HEK293 (cell line): ENCODE measurements around the gene LINGO1.
A peak's percentile ranks its signal among the peaks of the same experiment; 100 is the strongest.

Experiments
- MYNN ChIP-seq: fragments of 450-650 bp; formaldehyde crosslinking; IDR thresholded peaks from 2 replicates; pipeline ENCODE4 v1.5.1; 2016; ENCODE audit warnings: missing biosample characterization, missing genetic modification characterization, borderline replicate concordance
- MZF1 ChIP-seq: fragments of 450-650 bp; formaldehyde crosslinking; IDR thresholded peaks from 2 replicates; pipeline ENCODE4 v1.5.1; 2017; ENCODE audit warnings: missing biosample characterization, missing genetic modification characterization, borderline replicate concordance
- ZBTB17 ChIP-seq: fragments of 450-650 bp; formaldehyde crosslinking; IDR thresholded peaks from 2 replicates; pipeline ENCODE4 v1.5.1; 2016; ENCODE audit warnings: missing biosample characterization, missing genetic modification characterization
- ZFHX2 ChIP-seq: fragments of 450-650 bp; formaldehyde crosslinking; conservative IDR thresholded peaks from 2 replicates; pipeline ENCODE4 v1.5.1; 2016; ENCODE audit warnings: missing biosample characterization, missing genetic modification characterization
- ZFP69B ChIP-seq: fragments of 450-650 bp; formaldehyde crosslinking; IDR thresholded peaks from 2 replicates; pipeline ENCODE4 v1.5.1; 2016; ENCODE audit warnings: missing biosample characterization, missing genetic modification characterization
- ZIC2 ChIP-seq: fragments of 450-650 bp; formaldehyde crosslinking; IDR thresholded peaks from 2 replicates; pipeline ENCODE4 v1.5.1; 2016; ENCODE audit warnings: missing biosample characterization, missing genetic modification characterization
- ZNF138 ChIP-seq: fragments of 450-650 bp; formaldehyde crosslinking; IDR thresholded peaks from 2 replicates; pipeline ENCODE4 v1.5.1; 2016; ENCODE audit warnings: missing biosample characterization, missing genetic modification characterization, borderline replicate concordance
- ZNF146 ChIP-seq: fragments of 450-650 bp; formaldehyde crosslinking; IDR thresholded peaks from 2 replicates; pipeline ENCODE4 v1.5.1; 2016; ENCODE audit warnings: missing biosample characterization, missing genetic modification characterization
- ZNF174 ChIP-seq: fragments of 450-650 bp; formaldehyde crosslinking; IDR thresholded peaks from 2 replicates; pipeline ENCODE4 v1.5.0; 2017; ENCODE audit warnings: missing biosample characterization, mild to moderate bottlenecking, missing genetic modification characterization
- ZNF223 ChIP-seq: fragments of 450-650 bp; formaldehyde crosslinking; IDR thresholded peaks from 2 replicates; pipeline ENCODE4 v1.5.1; 2016; ENCODE audit warnings: missing biosample characterization, missing genetic modification characterization
- ZNF239 ChIP-seq: fragments of 450-650 bp; formaldehyde crosslinking; IDR thresholded peaks from 2 replicates; pipeline ENCODE4 v1.5.1; 2016; ENCODE audit warnings: missing biosample characterization, missing genetic modification characterization
- ZNF266 ChIP-seq: fragments of 450-650 bp; formaldehyde crosslinking; IDR thresholded peaks from 2 replicates; pipeline ENCODE4 v1.5.1; 2016; ENCODE audit warnings: missing biosample characterization, missing genetic modification characterization, low read depth
- ZNF529 ChIP-seq: fragments of 450-650 bp; formaldehyde crosslinking; IDR thresholded peaks from 2 replicates; pipeline ENCODE4 v1.5.1; 2017; ENCODE audit warnings: missing genetic modification characterization, missing biosample characterization; ENCODE audit not compliant: insufficient replicate concordance
- ZNF596 ChIP-seq: fragments of 450-650 bp; IDR thresholded peaks from 2 replicates; pipeline ENCODE4 v1.5.0; 2018; ENCODE audit warnings: missing biosample characterization, mild to moderate bottlenecking, missing genetic modification characterization, moderate library complexity
- ZNF658 ChIP-seq: fragments of 450-650 bp; formaldehyde crosslinking; IDR thresholded peaks from 2 replicates; pipeline ENCODE4; 2016; ENCODE audit warnings: missing biosample characterization, missing genetic modification characterization
- ZNF670 ChIP-seq: fragments of 450-650 bp; formaldehyde crosslinking; IDR thresholded peaks from 2 replicates; pipeline ENCODE4 v1.5.1; 2016; ENCODE audit warnings: missing biosample characterization, missing genetic modification characterization, low read depth
- ZNF837 ChIP-seq: fragments of 450-650 bp; formaldehyde crosslinking; IDR thresholded peaks from 2 replicates; pipeline ENCODE4 v1.5.1; 2016; ENCODE audit warnings: missing biosample characterization, missing genetic modification characterization
- TF ChIP-seq, protein P1 (sequence below): fragments of 450-650 bp; formaldehyde crosslinking; IDR thresholded peaks from 2 replicates; pipeline ENCODE4 v1.5.1; 2016; ENCODE audit warnings: missing biosample characterization, missing genetic modification characterization
- TF ChIP-seq, protein P2 (sequence below): fragments of 450-650 bp; formaldehyde crosslinking; conservative IDR thresholded peaks from 2 replicates; pipeline ENCODE4 v1.5.1; 2016; ENCODE audit warnings: low read depth, missing biosample characterization, missing genetic modification characterization
- TF ChIP-seq, protein P3 (sequence below): fragments of 450-650 bp; formaldehyde crosslinking; optimal IDR thresholded peaks from 2 replicates; pipeline ENCODE3; 2016; ENCODE audit warnings: missing biosample characterization, mild to moderate bottlenecking, missing genetic modification characterization
- TF ChIP-seq, protein P4 (sequence below): fragments of 450-650 bp; formaldehyde crosslinking; IDR thresholded peaks from 2 replicates; pipeline ENCODE4 v1.5.1; 2016; ENCODE audit warnings: missing biosample characterization, missing genetic modification characterization
- TF ChIP-seq, protein P5 (sequence below): fragments of 450-650 bp; formaldehyde crosslinking; IDR thresholded peaks from 2 replicates; pipeline ENCODE4 v1.5.1; 2016; ENCODE audit warnings: missing biosample characterization, missing genetic modification characterization

LINGO1 gene

DNA sequence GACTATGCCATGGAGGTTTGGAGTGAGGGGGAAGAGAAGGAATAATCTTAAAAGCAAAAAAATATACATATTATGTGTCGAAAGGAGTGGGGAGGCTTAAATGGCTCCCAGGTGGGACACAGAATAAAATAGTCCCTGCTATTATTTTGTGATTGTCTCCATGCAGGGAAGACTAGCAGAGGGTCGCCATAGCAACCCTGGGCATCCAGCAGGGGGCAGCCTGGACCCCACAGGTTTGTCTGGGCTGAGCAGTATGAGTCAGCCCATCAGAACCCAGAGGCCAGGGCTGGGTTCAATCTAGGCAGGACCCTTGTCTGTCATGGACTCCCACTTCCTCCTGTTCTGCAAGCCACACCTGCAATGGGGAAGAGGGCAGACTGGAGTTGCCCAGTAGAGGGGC is 17.6 kb upstream of the LINGO1 start (continued):
- TF ChIP-seq ZNF670 (no peak), ZNF529 (tag by site-specific recombination) (no peak), ZFP69B (tag by site-specific recombination) (no peak), ZNF266 (tag by site-specific recombination) (no peak), ZNF837 (tag by site-specific recombination) (no peak), ZNF223 (tag by site-specific recombination) (no peak), MZF1 (tag by site-specific recombination) (no peak), ZNF138 (tag by site-specific recombination) (no peak), ZNF174 (tag by site-specific recombination) (no peak), ZNF658 (tag by site-specific recombination) (no peak), ZFHX2 (no peak), ZNF596 (tag by site-specific recombination) (no peak), ZIC2 (no peak), MYNN (tag by site-specific recombination) (peak; percentile 15; the same call in 1 of the 2 replicates), ZNF146 (tag by site-specific recombination) (no peak), ZNF239 (tag by site-specific recombination) (no peak), ZBTB17 (tag by site-specific recombination) (0 out of 2 replicates have a peak, but pooled peaks have one; percentile 24)
- TF ChIP-seq, protein P1, sequence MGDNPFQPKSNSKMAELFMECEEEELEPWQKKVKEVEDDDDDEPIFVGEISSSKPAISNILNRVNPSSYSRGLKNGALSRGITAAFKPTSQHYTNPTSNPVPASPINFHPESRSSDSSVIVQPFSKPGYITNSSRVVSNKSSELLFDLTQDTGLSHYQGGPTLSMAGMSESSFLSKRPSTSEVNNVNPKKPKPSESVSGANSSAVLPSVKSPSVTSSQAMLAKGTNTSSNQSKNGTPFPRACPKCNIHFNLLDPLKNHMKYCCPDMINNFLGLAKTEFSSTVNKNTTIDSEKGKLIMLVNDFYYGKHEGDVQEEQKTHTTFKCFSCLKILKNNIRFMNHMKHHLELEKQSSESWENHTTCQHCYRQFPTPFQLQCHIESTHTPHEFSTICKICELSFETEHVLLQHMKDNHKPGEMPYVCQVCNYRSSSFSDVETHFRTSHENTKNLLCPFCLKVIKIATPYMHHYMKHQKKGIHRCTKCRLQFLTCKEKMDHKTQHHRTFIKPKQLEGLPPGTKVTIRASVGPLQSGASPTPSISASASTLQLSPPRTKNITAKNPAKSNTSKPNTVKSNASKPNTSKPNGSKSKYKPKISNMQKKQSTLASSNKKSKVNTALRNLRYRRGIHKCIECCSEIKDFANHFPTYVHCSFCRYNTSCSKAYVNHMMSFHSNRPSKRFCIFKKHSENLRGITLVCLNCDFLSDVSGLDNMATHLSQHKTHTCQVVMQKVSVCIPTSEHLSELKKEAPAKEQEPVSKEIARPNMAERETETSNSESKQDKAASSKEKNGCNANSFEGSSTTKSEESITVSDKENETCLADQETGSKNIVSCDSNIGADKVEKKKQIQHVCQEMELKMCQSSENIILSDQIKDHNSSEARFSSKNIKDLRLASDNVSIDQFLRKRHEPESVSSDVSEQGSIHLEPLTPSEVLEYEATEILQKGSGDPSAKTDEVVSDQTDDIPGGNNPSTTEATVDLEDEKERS (tag by site-specific recombination) = no peak
- TF ChIP-seq, protein P2, sequence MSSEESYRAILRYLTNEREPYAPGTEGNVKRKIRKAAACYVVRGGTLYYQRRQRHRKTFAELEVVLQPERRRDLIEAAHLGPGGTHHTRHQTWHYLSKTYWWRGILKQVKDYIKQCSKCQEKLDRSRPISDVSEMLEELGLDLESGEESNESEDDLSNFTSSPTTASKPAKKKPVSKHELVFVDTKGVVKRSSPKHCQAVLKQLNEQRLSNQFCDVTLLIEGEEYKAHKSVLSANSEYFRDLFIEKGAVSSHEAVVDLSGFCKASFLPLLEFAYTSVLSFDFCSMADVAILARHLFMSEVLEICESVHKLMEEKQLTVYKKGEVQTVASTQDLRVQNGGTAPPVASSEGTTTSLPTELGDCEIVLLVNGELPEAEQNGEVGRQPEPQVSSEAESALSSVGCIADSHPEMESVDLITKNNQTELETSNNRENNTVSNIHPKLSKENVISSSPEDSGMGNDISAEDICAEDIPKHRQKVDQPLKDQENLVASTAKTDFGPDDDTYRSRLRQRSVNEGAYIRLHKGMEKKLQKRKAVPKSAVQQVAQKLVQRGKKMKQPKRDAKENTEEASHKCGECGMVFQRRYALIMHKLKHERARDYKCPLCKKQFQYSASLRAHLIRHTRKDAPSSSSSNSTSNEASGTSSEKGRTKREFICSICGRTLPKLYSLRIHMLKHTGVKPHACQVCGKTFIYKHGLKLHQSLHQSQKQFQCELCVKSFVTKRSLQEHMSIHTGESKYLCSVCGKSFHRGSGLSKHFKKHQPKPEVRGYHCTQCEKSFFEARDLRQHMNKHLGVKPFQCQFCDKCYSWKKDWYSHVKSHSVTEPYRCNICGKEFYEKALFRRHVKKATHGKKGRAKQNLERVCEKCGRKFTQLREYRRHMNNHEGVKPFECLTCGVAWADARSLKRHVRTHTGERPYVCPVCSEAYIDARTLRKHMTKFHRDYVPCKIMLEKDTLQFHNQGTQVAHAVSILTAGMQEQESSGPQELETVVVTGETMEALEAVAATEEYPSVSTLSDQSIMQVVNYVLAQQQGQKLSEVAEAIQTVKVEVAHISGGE (tag by site-specific recombination) = no peak
- TF ChIP-seq, protein P3, sequence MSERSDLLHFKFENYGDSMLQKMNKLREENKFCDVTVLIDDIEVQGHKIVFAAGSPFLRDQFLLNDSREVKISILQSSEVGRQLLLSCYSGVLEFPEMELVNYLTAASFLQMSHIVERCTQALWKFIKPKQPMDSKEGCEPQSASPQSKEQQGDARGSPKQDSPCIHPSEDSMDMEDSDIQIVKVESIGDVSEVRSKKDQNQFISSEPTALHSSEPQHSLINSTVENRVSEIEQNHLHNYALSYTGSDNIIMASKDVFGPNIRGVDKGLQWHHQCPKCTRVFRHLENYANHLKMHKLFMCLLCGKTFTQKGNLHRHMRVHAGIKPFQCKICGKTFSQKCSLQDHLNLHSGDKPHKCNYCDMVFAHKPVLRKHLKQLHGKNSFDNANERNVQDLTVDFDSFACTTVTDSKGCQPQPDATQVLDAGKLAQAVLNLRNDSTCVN (tag by site-specific recombination) = no peak
- TF ChIP-seq, protein P4, sequence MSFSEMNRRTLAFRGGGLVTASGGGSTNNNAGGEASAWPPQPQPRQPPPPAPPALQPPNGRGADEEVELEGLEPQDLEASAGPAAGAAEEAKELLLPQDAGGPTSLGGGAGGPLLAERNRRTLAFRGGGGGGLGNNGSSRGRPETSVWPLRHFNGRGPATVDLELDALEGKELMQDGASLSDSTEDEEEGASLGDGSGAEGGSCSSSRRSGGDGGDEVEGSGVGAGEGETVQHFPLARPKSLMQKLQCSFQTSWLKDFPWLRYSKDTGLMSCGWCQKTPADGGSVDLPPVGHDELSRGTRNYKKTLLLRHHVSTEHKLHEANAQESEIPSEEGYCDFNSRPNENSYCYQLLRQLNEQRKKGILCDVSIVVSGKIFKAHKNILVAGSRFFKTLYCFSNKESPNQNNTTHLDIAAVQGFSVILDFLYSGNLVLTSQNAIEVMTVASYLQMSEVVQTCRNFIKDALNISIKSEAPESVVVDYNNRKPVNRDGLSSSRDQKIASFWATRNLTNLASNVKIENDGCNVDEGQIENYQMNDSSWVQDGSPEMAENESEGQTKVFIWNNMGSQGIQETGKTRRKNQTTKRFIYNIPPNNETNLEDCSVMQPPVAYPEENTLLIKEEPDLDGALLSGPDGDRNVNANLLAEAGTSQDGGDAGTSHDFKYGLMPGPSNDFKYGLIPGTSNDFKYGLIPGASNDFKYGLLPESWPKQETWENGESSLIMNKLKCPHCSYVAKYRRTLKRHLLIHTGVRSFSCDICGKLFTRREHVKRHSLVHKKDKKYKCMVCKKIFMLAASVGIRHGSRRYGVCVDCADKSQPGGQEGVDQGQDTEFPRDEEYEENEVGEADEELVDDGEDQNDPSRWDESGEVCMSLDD = no peak
- TF ChIP-seq, protein P5, sequence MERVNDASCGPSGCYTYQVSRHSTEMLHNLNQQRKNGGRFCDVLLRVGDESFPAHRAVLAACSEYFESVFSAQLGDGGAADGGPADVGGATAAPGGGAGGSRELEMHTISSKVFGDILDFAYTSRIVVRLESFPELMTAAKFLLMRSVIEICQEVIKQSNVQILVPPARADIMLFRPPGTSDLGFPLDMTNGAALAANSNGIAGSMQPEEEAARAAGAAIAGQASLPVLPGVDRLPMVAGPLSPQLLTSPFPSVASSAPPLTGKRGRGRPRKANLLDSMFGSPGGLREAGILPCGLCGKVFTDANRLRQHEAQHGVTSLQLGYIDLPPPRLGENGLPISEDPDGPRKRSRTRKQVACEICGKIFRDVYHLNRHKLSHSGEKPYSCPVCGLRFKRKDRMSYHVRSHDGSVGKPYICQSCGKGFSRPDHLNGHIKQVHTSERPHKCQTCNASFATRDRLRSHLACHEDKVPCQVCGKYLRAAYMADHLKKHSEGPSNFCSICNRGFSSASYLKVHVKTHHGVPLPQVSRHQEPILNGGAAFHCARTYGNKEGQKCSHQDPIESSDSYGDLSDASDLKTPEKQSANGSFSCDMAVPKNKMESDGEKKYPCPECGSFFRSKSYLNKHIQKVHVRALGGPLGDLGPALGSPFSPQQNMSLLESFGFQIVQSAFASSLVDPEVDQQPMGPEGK = peak; percentile 18; the same call in 1 of the 2 replicates
